Activated naive CD4-positive, alpha-beta T cell treated with anti-CD3 and anti-CD28 coated beads, Interleukin-2, amount 50 U/mL, for 24 hours (primary cell): ENCODE data around the gene IGFBP1.
"Not testable (repeated sequence)": the region's sequence is repeated elsewhere in the genome, so short reads cannot be mapped to it uniquely, and the experiment has no call there.

ENCODE experiments used
- H3K27ac Mint-ChIP-seq: one replicate; pipeline ENCODE4 v1.8.0; 2021; ENCODE audit warnings: mild to moderate bottlenecking, mixed read lengths
- H3K27me3 Mint-ChIP-seq: one replicate; pipeline ENCODE4 v1.8.0; 2021; ENCODE audit warnings: mixed read lengths
- H3K36me3 Mint-ChIP-seq: one replicate; pipeline ENCODE4 v1.8.0; 2021; ENCODE audit warnings: mixed read lengths
- H3K4me1 Mint-ChIP-seq: one replicate; pipeline ENCODE4 v1.8.0; 2021; ENCODE audit warnings: mixed read lengths
- H3K4me3 Mint-ChIP-seq: one replicate; pipeline ENCODE4 v1.8.0; 2021; ENCODE audit warnings: mild to moderate bottlenecking, mixed read lengths
- H3K9me3 Mint-ChIP-seq: one replicate; pipeline ENCODE4 v1.8.0; 2021; ENCODE audit warnings: mixed read lengths

Gene IGFBP1

DNA sequence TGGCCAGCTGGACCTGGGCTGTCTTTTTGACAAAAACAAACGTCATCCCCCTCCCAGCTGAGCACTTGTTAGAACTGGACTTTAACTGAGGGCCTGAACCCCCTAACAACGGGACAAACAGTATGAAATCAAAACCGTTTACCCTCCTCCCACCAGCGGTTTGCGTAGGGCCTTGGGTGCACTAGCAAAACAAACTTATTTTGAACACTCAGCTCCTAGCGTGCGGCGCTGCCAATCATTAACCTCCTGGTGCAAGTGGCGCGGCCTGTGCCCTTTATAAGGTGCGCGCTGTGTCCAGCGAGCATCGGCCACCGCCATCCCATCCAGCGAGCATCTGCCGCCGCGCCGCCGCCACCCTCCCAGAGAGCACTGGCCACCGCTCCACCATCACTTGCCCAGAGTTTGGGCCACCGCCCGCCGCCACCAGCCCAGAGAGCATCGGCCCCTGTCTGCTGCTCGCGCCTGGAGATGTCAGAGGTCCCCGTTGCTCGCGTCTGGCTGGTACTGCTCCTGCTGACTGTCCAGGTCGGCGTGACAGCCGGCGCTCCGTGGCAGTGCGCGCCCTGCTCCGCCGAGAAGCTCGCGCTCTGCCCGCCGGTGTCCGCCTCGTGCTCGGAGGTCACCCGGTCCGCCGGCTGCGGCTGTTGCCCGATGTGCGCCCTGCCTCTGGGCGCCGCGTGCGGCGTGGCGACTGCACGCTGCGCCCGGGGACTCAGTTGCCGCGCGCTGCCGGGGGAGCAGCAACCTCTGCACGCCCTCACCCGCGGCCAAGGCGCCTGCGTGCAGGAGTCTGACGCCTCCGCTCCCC is at the start of gene IGFBP1:
TSS of gene IGFBP1 (plus strand) at position 304 of the 808 bp plus-strand sequence. CDS start at position 469, 165 bp downstream.
- Mint-ChIP-seq H3K36me3 (no peaks in the 10 kb centered on the region), H3K27me3 (peaks cover 32% of the 10 kb centered on the region), H3K27ac (no peak within 1 kb of the TSS), H3K4me3 (no peak within 1 kb of the TSS), H3K4me1 (no peaks in the 10 kb centered on the region), H3K9me3 (no peaks in the 10 kb centered on the region)

- not testable (repeated sequence) for H3K4me3 Mint-ChIP-seq, H3K27me3 Mint-ChIP-seq, H3K4me1 Mint-ChIP-seq, H3K36me3 Mint-ChIP-seq, H3K9me3 Mint-ChIP-seq, H3K27ac Mint-ChIP-seq
Measured at GRCh38 chr7:45838852-45839251, 49.4 kb upstream of the IGFBP1 start.

DNA sequence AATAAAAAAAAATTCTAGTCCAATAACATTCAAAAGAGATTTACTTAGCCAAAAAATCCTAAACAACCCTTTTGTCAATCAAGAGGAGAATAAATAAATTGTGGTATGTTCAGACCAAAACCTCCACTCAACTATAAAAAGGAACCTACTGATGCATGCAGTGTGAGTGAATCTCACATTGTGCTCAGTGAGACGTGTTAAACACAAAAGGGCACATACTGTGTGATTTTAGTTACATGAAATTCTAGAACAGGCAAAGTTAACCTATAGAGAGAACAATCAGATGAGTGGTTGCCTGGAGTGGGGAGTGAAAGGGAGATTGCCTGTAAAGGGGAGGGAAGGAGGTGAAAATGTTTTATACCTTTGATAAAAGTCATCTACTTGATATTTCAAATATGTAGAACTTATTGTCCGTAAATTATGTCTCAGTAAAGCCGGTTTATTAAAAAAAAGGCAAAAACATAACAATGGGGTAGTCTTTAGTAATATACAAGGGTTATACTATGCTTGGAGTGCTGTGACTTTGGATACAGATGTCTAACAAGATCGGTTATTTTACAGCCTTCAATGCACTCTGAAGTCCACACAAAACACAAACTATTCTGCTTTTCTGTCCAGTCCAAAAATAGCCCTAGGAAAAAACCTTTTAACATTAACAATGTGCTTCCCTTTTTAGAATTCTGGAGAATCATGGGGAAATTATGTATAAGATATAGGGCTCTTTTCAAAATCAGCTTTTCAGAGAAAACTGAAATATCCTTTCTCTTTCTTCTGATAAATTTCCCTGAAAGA is 46.2 kb upstream of the IGFBP1 start:
- not testable (repeated sequence) for H3K36me3 Mint-ChIP-seq, H3K4me3 Mint-ChIP-seq, H3K27me3 Mint-ChIP-seq, H3K4me1 Mint-ChIP-seq, H3K27ac Mint-ChIP-seq, H3K9me3 Mint-ChIP-seq

GRCh38 chr7:45846536-45846935 is 41.8 kb upstream of the IGFBP1 start:
- not testable (repeated sequence) for H3K27ac Mint-ChIP-seq, H3K36me3 Mint-ChIP-seq, H3K27me3 Mint-ChIP-seq, H3K4me3 Mint-ChIP-seq, H3K9me3 Mint-ChIP-seq, H3K4me1 Mint-ChIP-seq

GRCh38 chr7:45848734-45849133 is 39.6 kb upstream of the IGFBP1 start:
- not testable (repeated sequence) for H3K27me3 Mint-ChIP-seq, H3K4me1 Mint-ChIP-seq, H3K4me3 Mint-ChIP-seq, H3K9me3 Mint-ChIP-seq, H3K36me3 Mint-ChIP-seq, H3K27ac Mint-ChIP-seq

GRCh38 chr7:45852984-45853383 is 35.3 kb upstream of the IGFBP1 start:
- not testable (repeated sequence) for H3K4me1 Mint-ChIP-seq, H3K9me3 Mint-ChIP-seq, H3K36me3 Mint-ChIP-seq, H3K27ac Mint-ChIP-seq, H3K27me3 Mint-ChIP-seq, H3K4me3 Mint-ChIP-seq

DNA sequence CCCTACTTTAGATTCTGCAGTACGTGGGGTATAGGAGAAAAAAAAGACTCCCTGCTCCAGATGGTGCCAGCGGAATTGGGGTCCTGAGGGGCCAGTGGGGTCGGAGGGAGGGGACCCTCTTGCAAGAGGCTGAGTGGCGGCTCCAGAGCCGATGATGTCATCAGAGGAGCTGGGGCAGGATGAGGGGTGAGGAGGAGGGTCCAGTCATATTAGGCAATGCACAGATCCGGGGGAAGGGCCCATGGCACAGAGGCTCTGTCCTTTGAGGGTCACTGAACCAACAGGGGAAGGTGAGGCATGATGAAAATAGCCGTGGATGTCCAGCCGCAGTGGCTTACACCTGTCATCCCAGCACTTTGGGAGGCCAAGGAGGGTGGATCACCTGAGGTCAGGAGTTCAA is 34.8 kb upstream of the IGFBP1 start:
- not testable (repeated sequence) for H3K9me3 Mint-ChIP-seq, H3K4me1 Mint-ChIP-seq, H3K36me3 Mint-ChIP-seq, H3K27me3 Mint-ChIP-seq, H3K27ac Mint-ChIP-seq, H3K4me3 Mint-ChIP-seq

- H3K9me3 Mint-ChIP-seq, H3K27ac Mint-ChIP-seq, H3K4me3 Mint-ChIP-seq, H3K27me3 Mint-ChIP-seq, H3K4me1 Mint-ChIP-seq, H3K36me3 Mint-ChIP-seq: not testable (repeated sequence)
Measured at GRCh38 chr7:45855680-45856079, 32.6 kb upstream of the IGFBP1 start.

GRCh38 chr7:45856888-45857287 is 31.4 kb upstream of the IGFBP1 start:
- H3K9me3 Mint-ChIP-seq, H3K36me3 Mint-ChIP-seq, H3K27ac Mint-ChIP-seq, H3K4me1 Mint-ChIP-seq, H3K4me3 Mint-ChIP-seq: not testable (repeated sequence)
- peaks cover 12% of the 10 kb centered on the region for H3K27me3 Mint-ChIP-seq

- Mint-ChIP-seq H3K4me1 (no peaks in the 10 kb centered on the region), H3K27me3 (peaks cover 11% of the 10 kb centered on the region), H3K4me3 (no peak overlapping the region), H3K36me3 (no peaks in the 10 kb centered on the region), H3K9me3 (no peaks in the 10 kb centered on the region), H3K27ac (no peak overlapping the region)
Measured at GRCh38 chr7:45863715-45864114, 24.6 kb upstream of the IGFBP1 start.

DNA sequence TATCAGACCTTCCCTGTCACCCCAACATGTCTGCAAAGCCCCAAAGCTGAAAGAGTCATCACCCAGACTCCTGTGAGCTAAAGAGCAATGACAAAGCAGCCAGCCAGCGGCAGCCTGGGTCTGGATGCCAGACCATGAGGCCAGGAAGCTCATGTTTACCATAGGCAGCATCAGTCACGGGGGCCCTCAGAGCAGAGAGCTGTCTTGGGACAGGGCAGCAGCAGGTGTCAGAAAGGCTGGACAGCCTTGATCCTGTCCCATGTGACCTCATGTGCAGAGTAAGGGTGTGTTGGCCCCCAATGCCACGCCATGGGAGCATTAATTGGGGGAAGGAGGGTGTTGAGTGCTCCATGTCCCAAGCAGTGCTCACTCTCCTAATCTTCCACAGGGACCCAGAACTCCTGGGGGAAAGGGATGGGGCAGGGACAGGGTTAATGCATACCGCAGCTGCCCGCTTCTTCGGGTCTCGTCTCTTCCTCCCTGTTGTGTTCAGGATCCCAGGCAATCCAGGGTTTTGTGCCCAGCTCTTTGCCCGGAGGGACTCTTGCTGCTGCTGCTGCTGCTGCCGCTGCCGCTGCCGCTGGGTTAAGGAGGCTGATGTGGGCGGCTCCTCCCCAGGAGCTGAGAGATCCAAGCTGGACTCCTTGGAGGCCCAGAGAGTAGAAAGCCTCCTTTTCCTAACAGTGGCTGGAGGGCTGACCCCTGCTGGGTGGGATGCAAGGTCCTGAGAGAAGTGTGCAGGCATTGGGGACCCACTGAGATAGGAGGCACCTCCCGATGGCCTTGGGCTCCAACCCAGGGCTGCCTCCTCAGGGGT is 22.5 kb upstream of the IGFBP1 start:
- Mint-ChIP-seq H3K9me3 (no peaks in the 10 kb centered on the region), H3K27ac (no peak overlapping the region), H3K4me1 (no peaks in the 10 kb centered on the region), H3K27me3 (peaks cover 12% of the 10 kb centered on the region), H3K4me3 (no peak overlapping the region), H3K36me3 (no peaks in the 10 kb centered on the region)

DNA sequence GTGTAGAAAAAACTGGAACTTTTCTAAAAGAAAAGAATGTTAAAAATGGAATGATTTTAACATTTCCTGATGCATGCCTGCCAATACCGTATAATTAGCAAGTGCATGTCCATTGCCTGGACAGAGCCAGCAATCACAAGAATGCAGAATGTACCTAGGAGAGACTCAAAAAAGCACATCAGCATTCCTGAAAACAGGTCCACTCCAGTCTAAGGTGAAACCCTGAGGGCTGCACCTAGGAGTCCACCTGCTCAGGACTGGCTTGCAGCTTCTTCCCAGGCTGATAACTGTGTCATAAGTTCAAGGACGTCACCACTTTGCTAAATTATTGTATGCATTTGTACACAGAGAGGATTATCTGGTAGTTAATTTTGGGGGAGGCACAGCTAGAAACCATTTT is 20.8 kb upstream of the IGFBP1 start:
- peaks cover 8% of the 10 kb centered on the region for H3K27me3 Mint-ChIP-seq
- no peaks in the 10 kb centered on the region for H3K4me1 Mint-ChIP-seq
- no peaks in the 10 kb centered on the region for H3K9me3 Mint-ChIP-seq
- H3K4me3 Mint-ChIP-seq: no peak overlapping the region
- no peaks in the 10 kb centered on the region for H3K36me3 Mint-ChIP-seq
- H3K27ac Mint-ChIP-seq: no peak overlapping the region

GRCh38 chr7:45869426-45869825 is 18.9 kb upstream of the IGFBP1 start:
- H3K36me3 Mint-ChIP-seq: no peaks in the 10 kb centered on the region
- no peak overlapping the region for H3K27ac Mint-ChIP-seq
- no peaks in the 10 kb centered on the region for H3K4me1 Mint-ChIP-seq
- H3K27me3 Mint-ChIP-seq: peaks cover 8% of the 10 kb centered on the region
- H3K9me3 Mint-ChIP-seq: no peaks in the 10 kb centered on the region
- no peak overlapping the region for H3K4me3 Mint-ChIP-seq

DNA sequence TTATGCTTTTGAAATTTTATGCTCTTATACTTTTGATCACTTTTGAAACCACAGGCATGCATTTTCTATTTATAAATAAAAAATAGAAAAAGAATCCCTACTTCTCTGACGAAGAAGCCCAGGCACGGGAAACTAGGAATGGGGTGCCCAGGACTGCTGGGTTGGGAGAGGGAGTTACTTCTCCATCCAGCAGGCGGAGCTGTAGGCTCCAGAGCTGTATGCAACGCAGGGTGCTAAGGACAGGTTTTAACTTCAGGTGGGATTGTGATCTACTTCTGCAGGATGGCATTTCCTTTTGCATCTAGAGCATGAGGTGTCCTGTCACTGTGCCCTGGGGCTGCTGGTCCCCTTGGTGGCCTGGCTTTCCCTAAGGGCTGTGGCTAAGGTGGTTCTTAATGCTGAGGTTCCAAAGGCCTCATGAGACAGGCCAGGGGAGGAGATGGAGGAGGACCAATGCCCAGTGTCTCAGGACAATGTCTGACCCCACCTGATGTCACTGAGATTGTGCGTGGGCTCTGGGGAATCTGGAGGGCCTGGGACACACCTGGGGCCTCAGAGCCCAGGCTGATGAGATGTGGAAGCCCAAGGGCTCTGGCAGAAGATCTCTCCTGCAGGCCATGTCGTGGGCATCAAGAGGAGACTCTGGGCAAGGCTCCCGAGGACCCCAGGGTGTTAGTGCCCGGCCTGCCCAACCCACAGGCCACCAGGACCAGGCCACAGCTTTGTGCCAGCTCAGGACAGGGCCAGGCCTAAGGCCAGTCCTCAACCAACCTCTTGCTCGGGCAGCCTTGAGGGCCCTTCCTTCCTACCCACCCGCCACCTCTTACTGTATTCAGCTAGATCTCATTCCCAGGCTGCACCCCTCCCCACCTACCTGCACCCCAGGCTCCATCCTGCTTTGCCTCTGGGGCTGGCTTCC is 15.9 kb upstream of the IGFBP1 start:
- Mint-ChIP-seq H3K36me3 (no peaks in the 10 kb centered on the region), H3K27ac (no peak overlapping the region), H3K27me3 (peaks cover 8% of the 10 kb centered on the region), H3K4me3 (no peak overlapping the region), H3K4me1 (no peaks in the 10 kb centered on the region), H3K9me3 (no peaks in the 10 kb centered on the region)

DNA sequence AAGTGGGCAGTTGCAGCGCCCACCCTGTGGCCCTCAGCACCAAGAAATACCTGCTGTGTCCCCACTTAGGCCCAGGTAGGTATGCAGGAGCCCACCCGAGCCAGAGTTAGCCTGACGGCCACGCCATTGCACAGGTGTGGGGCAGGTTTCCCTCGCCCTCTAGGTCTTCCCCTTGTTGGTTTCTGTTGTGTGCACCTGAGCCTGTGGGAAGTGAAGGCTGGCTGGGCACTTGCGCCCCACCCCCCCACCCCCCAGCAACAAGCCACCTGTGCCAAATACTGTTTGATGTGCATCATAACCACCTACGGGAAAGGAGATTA is 15.3 kb upstream of the IGFBP1 start, which contains the start of gene CCDC201:
TSS of gene CCDC201 (minus strand) at position 48 of the 320 bp plus-strand sequence. CDS start 75 bp downstream, outside the sequence.
- Mint-ChIP-seq H3K36me3 (no peaks in the 10 kb centered on the region), H3K27ac (no peak within 1 kb of the TSS), H3K27me3 (peaks cover 6% of the 10 kb centered on the region), H3K9me3 (no peaks in the 10 kb centered on the region), H3K4me3 (no peak within 1 kb of the TSS), H3K4me1 (no peaks in the 10 kb centered on the region)
